Activated T-cell treated with anti-CD3 and anti-CD28 coated beads for 1 hour (primary cell): ENCODE results near the gene ASPHD2.
A peak's percentile ranks its signal among the peaks of the same experiment; 100 is the strongest.

Experiments
- DNase-seq: peaks from one replicate; pipeline ENCODE4 v3.0.0-alpha.2; 2020; ENCODE audit warnings: low read depth

ASPHD2 gene

GRCh38 chr22:26476705-26477340 is 47.8 kb downstream of the ASPHD2 start:
- no peak for DNase-seq

- no peak for DNase-seq
Measured at GRCh38 chr22:26477341-26477731, 48.3 kb downstream of the ASPHD2 start.

- DNase-seq, result no peak
Measured at GRCh38 chr22:26479043-26479791, 50.2 kb downstream of the ASPHD2 start.

- DNase-seq, result no peak
Measured at GRCh38 chr22:26479792-26480610, 50.9 kb downstream of the ASPHD2 start.

GRCh38 chr22:26480611-26480932 is 51.5 kb downstream of the ASPHD2 start:
- DNase-seq, result no peak

GRCh38 chr22:26481112-26481693 is 52.1 kb downstream of the ASPHD2 start:
- DNase-seq, result no peak

- DNase-seq, result no peak
Measured at GRCh38 chr22:26481694-26482093, 52.6 kb downstream of the ASPHD2 start.

- no peak for DNase-seq
Measured at GRCh38 chr22:26482161-26482560, 53.1 kb downstream of the ASPHD2 start.

- no peak for DNase-seq
Measured at GRCh38 chr22:26483043-26483438, 54.0 kb downstream of the ASPHD2 start.

GRCh38 chr22:26483439-26484359 is 54.6 kb downstream of the ASPHD2 start, which contains the start of the genes HPS4 and SRRD:
Gene HPS4, minus strand, starts transcription at chr22:26483783. Its CDS starts 2,021 bp downstream, at chr22:26481762.
Gene SRRD, plus strand, starts transcription at chr22:26483877. Its CDS starts 14 bp downstream, at chr22:26483891.
- peak; percentile 92 for DNase-seq

- DNase-seq, result no peak
Measured at GRCh38 chr22:26484360-26484706, 55.3 kb downstream of the ASPHD2 start.

- no peak for DNase-seq
Measured at GRCh38 chr22:26485013-26485412, 56.0 kb downstream of the ASPHD2 start.

- no peak for DNase-seq
Measured at GRCh38 chr22:26485806-26486390, 56.8 kb downstream of the ASPHD2 start.

- DNase-seq, result no peak
Measured at GRCh38 chr22:26486394-26486793, 57.3 kb downstream of the ASPHD2 start.

- DNase-seq, result no peak
Measured at GRCh38 chr22:26487996-26488395, 58.9 kb downstream of the ASPHD2 start.

- DNase-seq, result no peak
Measured at GRCh38 chr22:26489447-26490036, 60.5 kb downstream of the ASPHD2 start.

GRCh38 chr22:26492220-26492619 is 63.2 kb downstream of the ASPHD2 start:
- no peak for DNase-seq

- no peak for DNase-seq
Measured at GRCh38 chr22:26494506-26494905, 65.4 kb downstream of the ASPHD2 start.
